T-helper 2 cell (primary cell): Measurements from ENCODE around the gene SATL1.
A peak's percentile ranks its signal among the peaks of the same experiment; 100 is the strongest.
"Not testable (repeated sequence)": the region's sequence is repeated elsewhere in the genome, so short reads cannot be mapped to it uniquely, and the experiment has no call there.

Experiments used
- DNase-seq, 5 experiments: peaks; one replicate each; pipeline versions ENCODE4 v3.0.0 to v3.0.0-alpha.2; 2012 to 2022

SATL1 gene

DNA sequence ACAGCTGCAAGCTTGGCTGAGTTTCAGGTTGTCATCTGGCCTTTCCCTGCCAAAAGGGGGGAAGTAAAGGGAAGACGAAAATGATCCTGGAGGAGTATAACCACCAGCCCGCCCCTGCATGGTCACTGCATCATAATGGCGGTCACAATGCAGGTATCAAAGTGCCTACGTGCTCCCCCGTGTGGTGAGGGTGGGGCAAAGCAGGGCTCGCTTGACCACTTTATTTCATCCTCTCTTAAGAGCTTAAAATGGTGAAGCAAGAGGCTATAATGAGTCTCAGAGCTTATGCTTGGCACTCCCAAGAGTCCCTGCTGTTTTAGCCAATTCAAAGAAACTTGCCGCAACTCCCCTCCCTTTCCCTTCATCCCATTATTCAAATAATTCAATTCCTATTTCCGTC lies 134.3 kb downstream of the SATL1 start:
- DNase-seq, result no peak

DNA sequence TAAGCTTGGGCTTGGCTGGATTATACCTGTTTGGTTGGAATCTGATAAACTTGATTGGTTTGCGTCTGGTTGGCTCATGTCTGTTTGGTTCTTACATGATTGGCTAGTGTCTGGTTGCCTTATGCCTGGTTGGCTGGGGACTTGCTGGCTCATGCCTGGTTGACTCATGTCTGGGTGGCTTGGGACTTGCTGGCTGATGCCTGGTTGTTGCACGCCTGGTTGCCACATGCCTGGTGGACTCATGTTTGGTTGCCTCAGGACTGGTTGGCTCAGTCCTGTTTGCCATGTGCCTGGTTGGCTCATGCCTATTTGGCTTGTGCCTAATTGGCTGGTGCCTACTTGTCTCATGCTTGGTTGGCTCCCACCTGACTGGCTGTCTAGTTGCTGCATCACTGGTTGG lies 135.4 kb downstream of the SATL1 start:
- no peak for DNase-seq

DNA sequence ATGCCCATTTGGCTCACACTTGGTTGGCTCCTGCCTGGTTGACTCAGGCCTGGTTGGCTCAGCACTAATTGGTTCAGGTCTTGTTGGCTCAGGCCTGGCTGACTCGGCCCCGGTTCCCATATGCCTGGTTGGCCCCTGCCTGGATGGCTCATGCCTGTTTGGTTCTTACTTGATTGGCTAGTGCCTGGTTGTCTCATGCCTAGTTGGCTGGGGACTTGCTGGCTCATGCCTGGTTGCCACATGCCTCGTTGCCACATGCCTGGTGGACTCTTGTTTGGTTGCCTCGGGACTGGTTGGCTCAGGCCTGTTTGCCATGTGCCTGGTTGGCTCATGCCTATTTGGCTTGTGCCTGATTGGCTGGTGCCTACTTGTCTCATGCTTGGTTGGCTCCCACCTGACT lies 136.2 kb downstream of the SATL1 start:
- no peak for DNase-seq

DNA sequence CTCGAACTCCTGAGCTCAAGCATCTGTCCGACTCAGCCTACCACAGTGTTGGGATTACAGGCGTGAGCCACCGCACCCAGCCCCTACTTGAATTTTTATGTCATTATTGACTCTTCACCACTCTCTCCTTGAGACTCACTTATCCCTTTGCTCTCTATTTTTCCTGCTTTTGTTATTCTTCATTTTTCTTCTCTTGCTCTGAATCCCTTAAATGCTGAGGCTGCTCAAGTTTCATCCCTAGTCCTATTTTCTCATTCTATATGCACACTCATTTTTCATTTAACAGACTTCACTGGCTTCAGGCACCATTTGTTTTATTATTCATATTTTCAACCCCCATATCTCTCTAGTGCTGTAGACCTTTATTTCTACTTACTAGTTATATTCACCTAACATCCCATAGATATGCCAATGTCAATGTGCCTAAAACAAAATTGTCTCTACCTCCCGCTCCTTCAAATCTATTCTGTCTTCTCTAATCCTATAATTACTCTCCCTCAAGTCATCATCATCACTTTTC lies 154.2 kb downstream of the SATL1 start:
- DNase-seq, result no peak

DNA sequence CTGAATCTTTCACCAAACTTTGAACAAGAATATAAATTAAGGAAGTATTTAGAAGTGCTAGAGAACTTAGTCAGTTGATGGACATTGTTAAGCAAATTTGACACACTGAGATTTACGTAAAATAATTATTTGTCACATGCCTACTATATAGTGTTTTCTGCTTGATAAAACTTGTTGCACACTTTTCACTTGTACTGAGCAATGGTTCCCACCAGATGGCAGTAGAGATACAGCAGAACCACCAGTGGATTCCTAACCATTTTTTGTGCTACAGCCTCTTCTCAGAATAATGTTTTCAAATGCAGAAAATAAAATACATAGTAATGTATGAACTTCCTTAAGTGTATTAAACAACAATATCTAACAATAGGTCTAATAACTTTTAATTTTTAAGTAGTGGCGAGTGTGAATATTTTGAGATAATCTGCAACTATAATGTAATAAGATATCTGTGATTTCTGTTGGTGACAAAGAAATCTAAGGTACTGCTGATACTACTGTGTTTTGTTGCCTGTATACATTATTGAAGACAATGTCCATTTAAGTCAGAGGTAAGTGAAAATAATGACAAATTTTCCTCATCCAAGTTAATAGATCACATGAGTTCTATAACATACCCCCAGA lies 158.7 kb downstream of the SATL1 start:
- DNase-seq, result peak in 1 of 5 experiments; percentile 21

DNA sequence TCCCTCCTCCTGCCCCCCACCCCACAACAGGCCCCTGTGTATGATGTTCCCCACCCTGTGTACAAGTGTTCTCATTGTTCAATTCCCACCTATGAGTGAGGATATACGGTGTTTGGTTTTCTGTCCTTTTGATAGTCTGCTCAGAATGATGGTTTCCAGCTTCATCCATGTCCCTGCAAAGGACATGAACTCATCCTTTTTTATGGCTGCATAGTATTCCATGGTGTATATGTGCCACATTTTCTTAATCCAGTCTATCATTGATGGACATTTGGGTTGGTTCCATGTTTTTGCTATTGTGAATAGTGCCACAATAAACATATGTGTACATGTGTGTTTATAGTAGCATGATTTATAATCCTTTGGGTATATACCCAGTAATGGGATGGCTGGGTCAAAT lies 166.3 kb downstream of the SATL1 start:
- DNase-seq, result not testable (repeated sequence)

DNA sequence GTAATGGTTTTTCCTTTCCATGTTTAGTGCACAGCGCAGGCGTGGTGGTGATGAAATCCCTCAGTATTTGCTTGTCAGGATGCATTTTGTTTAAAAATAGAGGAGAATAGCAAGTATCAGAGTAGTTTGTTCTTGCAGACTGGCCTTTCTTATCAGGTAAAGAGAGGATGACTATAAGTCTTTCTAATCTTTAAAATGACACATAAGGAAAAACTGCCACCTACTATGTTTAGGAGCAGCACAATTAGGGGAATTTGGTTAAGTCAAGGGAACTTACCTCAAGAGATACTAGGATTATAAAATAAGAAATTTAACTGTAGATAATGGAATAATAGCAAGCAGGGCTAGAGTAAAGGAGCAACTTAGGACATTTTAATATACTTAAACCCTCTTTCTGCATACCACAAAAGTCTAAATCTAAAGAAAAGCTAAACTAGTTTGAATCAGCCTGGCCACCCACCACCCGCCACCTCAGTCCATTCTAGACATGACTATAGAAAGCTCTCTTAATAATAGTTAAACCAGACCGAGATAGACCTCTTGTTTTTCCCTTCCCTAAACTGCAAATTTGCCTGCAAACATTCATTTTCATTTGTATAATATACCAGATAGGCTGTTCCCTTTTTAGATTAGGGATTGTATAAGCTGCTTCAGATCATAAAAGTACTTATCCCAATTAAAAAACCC lies 177.9 kb downstream of the SATL1 start:
- DNase-seq, result no peak

DNA sequence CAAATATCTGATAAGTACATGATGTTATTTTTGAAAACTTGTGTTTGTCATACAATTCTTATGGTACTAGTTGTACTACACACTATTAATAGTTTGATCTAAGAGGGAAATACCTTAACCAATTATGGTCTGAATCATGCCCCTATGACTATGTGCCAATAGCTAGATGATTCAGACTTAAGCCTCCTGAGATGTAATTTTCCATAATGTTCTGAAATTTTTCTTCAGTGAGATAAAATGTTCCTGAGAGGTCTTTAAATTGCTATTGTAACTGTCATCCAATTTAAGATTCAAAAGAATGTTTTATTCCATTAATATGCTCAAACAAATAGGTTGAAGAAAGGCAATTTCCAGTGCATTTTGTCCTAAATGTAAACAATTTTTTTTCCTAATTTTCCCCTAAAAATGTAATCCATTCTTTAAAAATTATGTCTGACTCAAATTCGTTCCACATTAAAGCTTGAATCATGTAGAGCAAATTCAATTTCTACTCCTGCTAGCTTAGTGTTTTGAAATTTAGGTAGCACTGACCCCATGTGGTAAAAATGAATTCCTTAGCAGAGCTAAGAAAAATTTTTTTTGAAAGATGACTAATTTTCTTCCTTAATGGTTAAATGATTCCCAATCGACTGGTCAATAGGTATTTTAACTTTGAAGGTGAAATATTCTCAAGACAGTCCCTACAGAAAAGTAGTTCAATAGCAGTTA lies 190.8 kb downstream of the SATL1 start:
- peak in 1 of 5 experiments; percentile 0 for DNase-seq

DNA sequence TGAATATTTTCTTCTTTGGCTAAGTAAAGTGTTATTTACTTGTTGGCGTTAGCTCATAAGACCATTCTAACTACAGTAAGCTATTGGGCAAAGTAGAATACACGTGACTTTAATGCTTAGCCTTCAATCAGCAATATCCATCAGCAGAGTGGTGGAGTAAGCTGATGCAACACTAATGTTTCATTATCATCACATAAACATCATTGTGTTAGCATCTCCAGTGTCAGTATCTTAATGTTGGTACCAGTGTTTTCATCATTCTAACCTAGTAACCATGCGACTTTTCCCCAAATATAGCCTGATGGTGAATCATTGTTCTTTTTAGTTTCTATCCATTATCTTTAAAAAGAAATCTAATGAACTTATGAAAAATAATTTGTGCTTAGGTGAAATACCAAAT lies 191.4 kb downstream of the SATL1 start:
- no peak for DNase-seq

DNA sequence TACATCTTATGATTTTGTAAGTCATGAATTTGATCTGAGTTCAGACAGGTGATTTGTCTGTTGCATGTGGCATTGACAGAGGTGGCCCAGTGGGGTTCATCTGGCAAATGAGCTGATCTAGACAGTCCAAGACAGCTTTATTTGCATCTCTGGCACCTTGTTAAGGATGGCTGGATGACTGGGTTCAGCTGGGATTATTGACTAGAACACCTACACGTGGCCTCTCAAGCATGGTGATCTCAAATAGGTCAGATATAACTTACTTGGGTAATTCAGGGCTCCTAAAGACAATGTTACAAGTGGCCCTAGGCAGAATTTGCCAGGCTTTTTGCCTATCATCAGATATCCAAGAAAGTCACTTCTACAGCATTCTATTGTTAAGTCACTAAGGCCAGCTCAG lies 192.0 kb downstream of the SATL1 start:
- no peak for DNase-seq
